Measurements from ENCODE around the gene KCNH3. TPM values are rescaled to one million over a fixed set of nuclear protein-coding genes. Genes with fewer than 3 reads are reported as not detected.
A peak's percentile ranks its signal among the peaks of the same experiment; 100 is the strongest.

The KCNH3 gene
- total and polyA plus RNA-seq, 8 donors: 0.25 to 0.61 (median 0.49) TPM; not detected in 4

DNA sequence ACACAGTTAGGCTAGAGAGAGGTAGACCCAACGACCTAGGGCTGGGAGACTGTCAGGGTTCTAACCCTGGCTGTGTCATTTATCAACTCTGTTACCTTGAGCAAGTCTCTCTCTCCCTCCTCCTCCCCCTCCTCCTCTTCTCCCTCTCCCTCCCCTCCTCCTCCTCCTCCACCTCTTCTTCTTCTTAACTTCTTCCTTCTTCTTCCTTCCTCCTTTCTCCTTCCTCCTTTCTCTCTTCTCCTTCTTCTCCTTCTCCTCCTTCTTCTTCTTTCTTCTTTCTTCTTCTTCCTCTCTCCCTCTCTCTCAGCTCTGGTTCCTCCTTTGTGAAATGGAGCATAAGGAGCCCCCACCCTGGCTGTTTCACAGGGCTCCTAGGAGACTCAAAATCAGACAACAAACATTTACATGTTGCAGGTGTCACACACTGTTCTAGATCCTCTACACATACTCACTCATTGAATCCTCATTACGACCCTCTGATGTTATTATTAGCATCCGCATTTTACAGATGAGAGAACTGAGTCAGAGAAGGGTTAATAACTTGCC is 2.2 kb upstream of the KCNH3 start:
- Histone ChIP-seq H3K36me3 (no peaks in the 10 kb centered on the region), H3K27ac (no peak overlapping the region), H3K9me3 (no peaks in the 10 kb centered on the region), H3K4me3 (no peak overlapping the region), H3K4me1 (peaks cover 22 to 33% (median 26%) of the 10 kb centered on the region in 4 donors), H3K27me3 (peaks cover 4 to 60% (median 31%) of the 10 kb centered on the region in 3 donors)
- WGBS, 5 donors: 39 to 71% (median 53%) methylated on average over 3 of the region's 3 CpGs
- TF ChIP-seq CTCF (IDR thresholded peaks at IDR 0.05): no peak
- no peak for TF ChIP-seq POLR2A (IDR thresholded peaks at IDR 0.05)
- DNase-seq: no peak
- intact Hi-C loops (cut with DNase I; ENCODE audit: low total_unique reads): no loop called here

DNA sequence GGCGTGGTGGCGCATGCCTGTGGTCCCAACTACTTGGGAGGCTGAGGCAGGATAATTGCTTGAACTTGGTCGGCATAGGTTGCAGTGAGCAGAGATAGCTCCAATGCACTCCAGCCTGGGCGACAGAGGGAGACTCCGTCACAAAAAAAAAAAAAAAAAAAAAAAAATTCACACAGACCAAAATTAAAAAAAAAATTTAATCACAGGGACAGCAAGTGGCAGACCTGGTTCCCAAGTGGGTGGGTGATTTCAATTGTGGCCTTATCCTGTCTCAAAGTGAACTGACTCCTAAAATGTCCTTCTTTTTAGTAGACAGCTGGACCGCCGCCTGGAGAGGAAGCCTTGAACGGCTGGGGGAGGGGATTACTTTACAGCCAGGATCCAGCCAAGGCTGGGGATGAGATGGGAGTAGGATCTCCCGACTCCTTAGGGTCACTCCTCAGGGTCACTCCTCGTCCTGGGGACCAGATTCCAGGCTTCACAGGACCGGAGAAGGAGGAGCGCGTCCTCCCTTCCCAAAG is 1.5 kb upstream of the KCNH3 start:
- WGBS, 5 donors: 21 to 34% (median 23%) methylated on average over 9 to 13 of the region's 13 CpGs
- Histone ChIP-seq H3K9me3 (no peaks in the 10 kb centered on the region), H3K4me3 (peak overlapping the region; percentile 52 to 79 (median 65)), H3K36me3 (no peaks in the 10 kb centered on the region), H3K27me3 (peaks cover 4 to 62% (median 31%) of the 10 kb centered on the region in 3 donors), H3K27ac (no peak overlapping the region), H3K4me1 (peaks cover 22 to 28% (median 26%) of the 10 kb centered on the region in 4 donors)
- intact Hi-C loops (cut with DNase I; ENCODE audit: low total_unique reads): no loop called here
- TF ChIP-seq EP300 (IDR thresholded peaks at IDR 0.05) (no peak), CTCF (IDR thresholded peaks at IDR 0.05) (no peak), POLR2A (IDR thresholded peaks at IDR 0.05) (no peak), POLR2AphosphoS5 (IDR thresholded peaks at IDR 0.05) (no peak)
- DNase-seq: peak; percentile 22 to 37

- 0 to 2% (median 1%) methylated on average over 25 to 61 of the region's 61 CpGs for WGBS, 5 donors
- Histone ChIP-seq H3K27me3 (peaks cover 4 to 69% (median 31%) of the 10 kb centered on the region in 3 donors), H3K4me3 (peak overlapping the region; percentile 52 to 79 (median 65)), H3K9me3 (no peaks in the 10 kb centered on the region), H3K36me3 (no peaks in the 10 kb centered on the region), H3K4me1 (peaks cover 22 to 28% (median 26%) of the 10 kb centered on the region in 4 donors), H3K27ac (no peak overlapping the region)
- TF ChIP-seq POLR2A (IDR thresholded peaks at IDR 0.05) (no peak), CTCF (IDR thresholded peaks at IDR 0.05) (no peak), EP300 (IDR thresholded peaks at IDR 0.05) (no peak), POLR2AphosphoS5 (IDR thresholded peaks at IDR 0.05) (no peak)
- DNase-seq: peak; percentile 29 to 46
- intact Hi-C loops (cut with DNase I; ENCODE audit: low total_unique reads): no loop called here
These were observed 899 bp upstream of the KCNH3 start for GRCh38 chr12:49537752-49538509.

DNA sequence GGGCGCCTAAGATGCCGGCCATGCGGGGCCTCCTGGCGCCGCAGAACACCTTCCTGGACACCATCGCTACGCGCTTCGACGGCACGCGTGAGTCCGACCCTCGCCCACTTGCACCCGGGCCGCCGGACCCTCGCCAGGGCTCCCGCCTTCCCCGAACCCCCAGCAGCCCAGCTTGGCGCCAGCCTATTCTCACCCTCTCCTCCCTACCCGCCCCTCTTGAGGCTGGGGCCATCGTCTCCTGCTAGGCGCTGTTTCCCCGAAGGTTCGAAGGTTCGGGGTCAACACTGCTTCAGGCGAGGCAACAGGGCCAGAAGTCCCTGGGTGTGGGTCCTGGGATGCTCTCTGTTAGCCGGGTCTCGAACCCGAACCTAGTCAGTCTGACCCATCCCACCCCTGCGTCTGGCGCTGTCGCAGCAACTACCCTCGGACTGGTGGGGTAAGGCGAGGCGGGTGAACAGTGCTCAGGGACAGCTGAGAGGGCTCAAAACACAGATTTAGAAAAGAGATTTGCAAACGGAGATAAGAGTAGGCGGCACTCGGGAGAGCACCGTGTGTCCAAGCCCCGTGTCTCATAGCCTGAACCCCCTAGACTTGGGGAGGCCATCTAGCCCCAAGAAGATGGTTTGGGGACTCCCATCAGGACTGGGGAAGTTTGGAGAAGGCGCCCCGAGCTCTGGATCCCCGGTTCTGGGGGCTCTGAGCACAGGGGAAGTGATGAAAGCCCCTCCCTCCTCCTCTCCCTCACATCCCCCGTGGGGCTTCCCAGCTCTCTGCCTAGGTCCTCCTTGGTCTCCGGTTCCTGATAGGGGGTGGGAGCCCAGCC is 787 bp downstream of the KCNH3 start:
- TF ChIP-seq EP300 (IDR thresholded peaks at IDR 0.05) (no peak), CTCF (IDR thresholded peaks at IDR 0.05) (no peak), POLR2AphosphoS5 (IDR thresholded peaks at IDR 0.05) (no peak), POLR2A (IDR thresholded peaks at IDR 0.05) (no peak)
- WGBS, 5 donors: 13 to 23% (median 15%) methylated on average over 26 to 47 of the region's 47 CpGs
- Histone ChIP-seq H3K36me3 (no peaks in the 10 kb centered on the region), H3K9me3 (no peaks in the 10 kb centered on the region), H3K4me1 (peaks cover 22 to 28% (median 26%) of the 10 kb centered on the region in 4 donors), H3K4me3 (peak overlapping the region; percentile 52 to 79 (median 65)), H3K27ac (no peak overlapping the region), H3K27me3 (peaks cover 4 to 83% (median 36%) of the 10 kb centered on the region in 3 donors)
- intact Hi-C loops (cut with DNase I; ENCODE audit: low total_unique reads): no loop called here
- peak in 1 of 2 donors; percentile 22 for DNase-seq

All from stomach (tissue), 9 donors.